Natural killer cell (primary cell): ENCODE measurements around the gene SCG5. TPM values are rescaled to one million over a fixed set of nuclear protein-coding genes. Genes with fewer than 3 reads are reported as not detected.

ENCODE experiments used
- ATAC-seq, 3 donors: fragments of 150-1000 bp in 2 of 3; fragments of 200-7000 bp in 1 of 3; cut with Tn5 transposase; 1 replicate in 1 of 3; 2 replicates in 2 of 3; pipeline ENCODE4 v1.10.0; 2021; ENCODE audit warnings: mild to moderate bottlenecking in 2 of 3, moderate library complexity in 2 of 3
- DNase-seq, 2 donors: peaks; one replicate each; pipeline versions ENCODE4 v3.0.0 to v3.0.0-alpha.2; 2013 to 2021; ENCODE audit warnings: mixed read lengths in 1 of 2
- H3K27ac ChIP-seq: one replicate; pipeline ENCODE4 v1.5.1; 2013; ENCODE audit warnings: mild to moderate bottlenecking, low read length
- H3K27me3 ChIP-seq: one replicate; pipeline ENCODE4 v1.6.1; 2013; ENCODE audit warnings: low read length; ENCODE audit not compliant: control insufficient read depth, insufficient read depth
- H3K36me3 ChIP-seq: one replicate; pipeline ENCODE4 v1.6.1; 2013; ENCODE audit warnings: low read length; ENCODE audit not compliant: control insufficient read depth, insufficient read depth
- H3K4me1 ChIP-seq: one replicate; pipeline ENCODE4 v1.6.1; 2013; ENCODE audit warnings: low read length; ENCODE audit not compliant: control insufficient read depth, insufficient read depth
- H3K4me3 ChIP-seq: one replicate; pipeline ENCODE4 v1.5.1; 2013; ENCODE audit warnings: low read length
- H3K9me3 ChIP-seq: one replicate; pipeline ENCODE4 v1.6.1; 2013; ENCODE audit warnings: low read length; ENCODE audit not compliant: control insufficient read depth, insufficient read depth
- H3K27ac Mint-ChIP-seq, 2 donors: one replicate each; pipeline ENCODE4 v1.8.0; 2022; ENCODE audit warnings: mild to moderate bottlenecking in 2 of 2, mixed read lengths in 2 of 2, moderate library complexity in 1 of 2
- H3K27me3 Mint-ChIP-seq, 2 donors: one replicate each; pipeline ENCODE4 v1.8.0; 2022; ENCODE audit warnings: low read depth in 2 of 2, mixed read lengths in 2 of 2
- H3K36me3 Mint-ChIP-seq: one replicate; pipeline ENCODE4 v1.8.0; 2022; ENCODE audit warnings: mixed read lengths
- H3K4me1 Mint-ChIP-seq, 2 donors: one replicate each; pipeline ENCODE4 v1.8.0; 2022; ENCODE audit warnings: mixed read lengths in 2 of 2
- H3K4me3 Mint-ChIP-seq: one replicate; pipeline ENCODE4 v1.8.0; 2022; ENCODE audit warnings: mild to moderate bottlenecking, moderate library complexity, mixed read lengths
- H3K9me3 Mint-ChIP-seq, 2 donors: one replicate each; pipeline ENCODE4 v1.8.0; 2022; ENCODE audit warnings: mixed read lengths in 2 of 2
- CTCF ChIP-seq: fragments of 200-600 bp; IDR thresholded peaks from one replicate; pipeline ENCODE4 v1.8.0; 2022; ENCODE audit warnings: antibody characterized with exemption
- WGBS: methylation state at CpG from one replicate; pipeline ENCODE4 v1.1.7; 2013; ENCODE audit warnings: missing lambda C conversion rate; ENCODE audit not compliant: insufficient coverage; 5-methylcytosine and 5-hydroxymethylcytosine counted together
- intact Hi-C: fragments of 100-400 bp; cut with micrococcal nuclease; formaldehyde crosslinking; loops from one replicate; pipeline ENCODE4 v1.14.2; 2022
- total RNA-seq, 4 donors: library from RNA; stranded (reverse); fragments of 120-200 nt in 1 of 4; gene quantifications; one replicate each; pipeline versions ENCODE4 v1.2.3 to v1.2.4, GENCODE V29; 2013 to 2022

The SCG5 gene
- total RNA-seq, 3 donors from 2014 or later (not counting 1 experiment from before 2014, with no cell fraction given) = not detected

GRCh38 chr15:32735989-32736700, 94.6 kb downstream of the SCG5 start:
- Histone ChIP-seq H3K9me3 (no peaks in the 10 kb centered on the region), H3K27ac (no peak overlapping the region), H3K27me3 (no peaks in the 10 kb centered on the region), H3K36me3 (no peaks in the 10 kb centered on the region), H3K4me1 (no peaks in the 10 kb centered on the region), H3K4me3 (no peak overlapping the region)
- intact Hi-C loops = no loop called here
- WGBS = 86% methylated on average over 2 of the region's 2 CpGs
- no peak for TF ChIP-seq CTCF
- H3K27ac Mint-ChIP-seq = no peak overlapping the region
- H3K9me3 Mint-ChIP-seq = no peaks in the 10 kb centered on the region
- H3K27me3 Mint-ChIP-seq = peaks cover 18 to 54% of the 10 kb centered on the region in 2 donors
- no peaks in the 10 kb centered on the region for H3K4me1 Mint-ChIP-seq
- H3K4me3 Mint-ChIP-seq = no peak overlapping the region
- H3K36me3 Mint-ChIP-seq = no peaks in the 10 kb centered on the region
- ATAC-seq (no peak), DNase-seq (no peak)

- WGBS = 93% methylated on average over 1 of the region's 2 CpGs
- H3K4me3 Mint-ChIP-seq = no peak overlapping the region
- H3K27me3 ChIP-seq = no peaks in the 10 kb centered on the region
- ATAC-seq = no peak
- DNase-seq = no peak
- no peaks in the 10 kb centered on the region for H3K36me3 ChIP-seq
- H3K27ac ChIP-seq = no peak overlapping the region
- H3K9me3 ChIP-seq = no peaks in the 10 kb centered on the region
- TF ChIP-seq CTCF = no peak
- H3K27ac Mint-ChIP-seq = no peak overlapping the region
- intact Hi-C loops = no loop called here
- no peaks in the 10 kb centered on the region for H3K4me1 ChIP-seq
- no peaks in the 10 kb centered on the region for H3K4me1 Mint-ChIP-seq
- no peaks in the 10 kb centered on the region for H3K9me3 Mint-ChIP-seq
- peaks cover 18 to 59% of the 10 kb centered on the region in 2 donors for H3K27me3 Mint-ChIP-seq
- H3K36me3 Mint-ChIP-seq = no peaks in the 10 kb centered on the region
- no peak overlapping the region for H3K4me3 ChIP-seq
These were observed 95.2 kb downstream of the SCG5 start for GRCh38 chr15:32736701-32737061.

- no peaks in the 10 kb centered on the region for H3K9me3 Mint-ChIP-seq
- Histone ChIP-seq H3K27ac (no peak overlapping the region), H3K36me3 (no peaks in the 10 kb centered on the region), H3K27me3 (no peaks in the 10 kb centered on the region), H3K4me3 (no peak overlapping the region), H3K9me3 (no peaks in the 10 kb centered on the region), H3K4me1 (no peaks in the 10 kb centered on the region)
- H3K36me3 Mint-ChIP-seq = no peaks in the 10 kb centered on the region
- H3K4me1 Mint-ChIP-seq = no peaks in the 10 kb centered on the region
- intact Hi-C loops = no loop called here
- no peak overlapping the region for H3K4me3 Mint-ChIP-seq
- no peak for TF ChIP-seq CTCF
- ATAC-seq (no peak), DNase-seq (no peak)
- 84% methylated on average over 4 of the region's 4 CpGs for WGBS
- H3K27me3 Mint-ChIP-seq = peaks cover 18 to 65% of the 10 kb centered on the region in 2 donors
- H3K27ac Mint-ChIP-seq = no peak overlapping the region
These were observed 95.8 kb downstream of the SCG5 start for GRCh38 chr15:32737304-32737703.

GRCh38 chr15:32738666-32739065, 97.2 kb downstream of the SCG5 start:
- no peaks in the 10 kb centered on the region for H3K4me1 Mint-ChIP-seq
- DNase-seq (no peak), ATAC-seq (no peak)
- H3K27ac Mint-ChIP-seq = no peak overlapping the region
- intact Hi-C loops = no loop called here
- peaks cover 18 to 79% of the 10 kb centered on the region in 2 donors for H3K27me3 Mint-ChIP-seq
- Histone ChIP-seq H3K4me3 (no peak overlapping the region), H3K4me1 (no peaks in the 10 kb centered on the region), H3K36me3 (no peaks in the 10 kb centered on the region), H3K9me3 (no peaks in the 10 kb centered on the region), H3K27me3 (no peaks in the 10 kb centered on the region), H3K27ac (no peak overlapping the region)
- no peaks in the 10 kb centered on the region for H3K9me3 Mint-ChIP-seq
- 90% methylated on average over 1 of the region's 1 CpG for WGBS
- H3K4me3 Mint-ChIP-seq = no peak overlapping the region
- no peaks in the 10 kb centered on the region for H3K36me3 Mint-ChIP-seq
- TF ChIP-seq CTCF = no peak
